ENCODE measurements around the gene ZBTB5. TPM values are rescaled to one million over a fixed set of nuclear protein-coding genes. Genes with fewer than 3 reads are reported as not detected.
"Not testable (repeated sequence)": the region's sequence is repeated elsewhere in the genome, so short reads cannot be mapped to it uniquely, and the experiment has no call there.

Gene ZBTB5
- total RNA-seq, 1 experiment from 2014 or later: 6.7 TPM

DNA sequence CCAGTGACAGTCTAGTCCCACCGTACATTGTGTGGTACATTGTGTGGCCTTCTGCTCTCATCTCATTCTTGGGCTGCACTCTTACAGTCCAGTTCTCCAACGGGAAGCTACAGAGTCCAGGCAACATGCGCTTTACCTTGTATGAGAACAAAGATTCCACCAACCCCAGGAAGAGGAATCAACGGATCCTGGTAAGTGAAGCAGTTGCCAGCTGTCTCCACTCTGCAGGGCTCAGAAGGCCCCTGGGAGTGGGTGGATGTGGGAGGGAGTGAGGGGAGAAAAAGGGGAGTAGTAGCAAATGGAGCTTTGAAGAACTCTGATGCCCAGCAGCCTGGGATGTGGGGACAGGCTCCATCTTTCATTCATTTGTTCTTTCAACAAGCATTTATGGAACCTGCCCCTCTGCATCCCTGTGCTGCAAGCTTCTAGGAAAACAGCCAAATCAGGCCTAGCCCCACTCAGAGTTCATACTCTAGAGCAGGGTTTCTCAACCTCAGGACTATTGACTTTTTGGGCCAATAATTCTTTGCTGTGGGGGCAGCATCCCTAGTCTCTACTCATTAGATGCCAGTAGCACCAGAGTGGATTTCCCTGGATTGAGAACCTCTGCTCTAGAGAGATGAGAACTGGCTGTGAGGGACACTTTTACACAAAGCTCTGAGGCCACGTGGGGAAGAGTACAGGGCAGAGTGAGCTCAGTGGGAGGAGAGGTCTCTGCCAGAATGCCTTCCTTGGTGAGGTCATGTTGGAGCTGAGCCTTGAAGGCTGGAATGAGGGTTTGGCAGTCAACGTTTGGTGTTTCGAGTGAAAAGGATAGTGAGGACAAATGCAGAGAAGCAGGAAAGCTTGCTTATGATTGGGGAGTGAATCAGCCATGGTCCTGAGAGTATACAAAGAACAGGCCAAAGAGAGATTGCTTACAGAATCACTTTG, 21.6 kb upstream of the ZBTB5 start:
- peak; percentile 65 for DNase-seq (ENCODE audit: low read depth)

DNA sequence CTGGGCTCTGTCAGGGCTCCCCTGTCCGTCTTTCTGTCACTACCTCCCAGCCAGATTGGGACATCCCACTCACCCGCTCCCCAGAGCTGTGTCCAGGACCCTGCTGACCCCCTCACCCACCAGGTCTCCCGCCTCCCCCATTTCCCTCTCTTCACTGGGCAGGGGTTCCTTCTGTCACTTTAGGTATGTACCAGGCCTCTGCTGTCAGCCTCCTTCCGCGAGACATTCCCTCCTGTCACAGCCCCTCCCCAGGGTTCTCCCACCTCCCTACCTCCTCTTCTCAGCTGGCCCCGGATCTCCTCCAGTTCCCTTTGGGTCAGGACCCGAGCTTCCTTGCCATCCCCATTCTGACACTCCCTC, 21.0 kb upstream of the ZBTB5 start:
- DNase-seq (ENCODE audit: low read depth): no peak

DNA sequence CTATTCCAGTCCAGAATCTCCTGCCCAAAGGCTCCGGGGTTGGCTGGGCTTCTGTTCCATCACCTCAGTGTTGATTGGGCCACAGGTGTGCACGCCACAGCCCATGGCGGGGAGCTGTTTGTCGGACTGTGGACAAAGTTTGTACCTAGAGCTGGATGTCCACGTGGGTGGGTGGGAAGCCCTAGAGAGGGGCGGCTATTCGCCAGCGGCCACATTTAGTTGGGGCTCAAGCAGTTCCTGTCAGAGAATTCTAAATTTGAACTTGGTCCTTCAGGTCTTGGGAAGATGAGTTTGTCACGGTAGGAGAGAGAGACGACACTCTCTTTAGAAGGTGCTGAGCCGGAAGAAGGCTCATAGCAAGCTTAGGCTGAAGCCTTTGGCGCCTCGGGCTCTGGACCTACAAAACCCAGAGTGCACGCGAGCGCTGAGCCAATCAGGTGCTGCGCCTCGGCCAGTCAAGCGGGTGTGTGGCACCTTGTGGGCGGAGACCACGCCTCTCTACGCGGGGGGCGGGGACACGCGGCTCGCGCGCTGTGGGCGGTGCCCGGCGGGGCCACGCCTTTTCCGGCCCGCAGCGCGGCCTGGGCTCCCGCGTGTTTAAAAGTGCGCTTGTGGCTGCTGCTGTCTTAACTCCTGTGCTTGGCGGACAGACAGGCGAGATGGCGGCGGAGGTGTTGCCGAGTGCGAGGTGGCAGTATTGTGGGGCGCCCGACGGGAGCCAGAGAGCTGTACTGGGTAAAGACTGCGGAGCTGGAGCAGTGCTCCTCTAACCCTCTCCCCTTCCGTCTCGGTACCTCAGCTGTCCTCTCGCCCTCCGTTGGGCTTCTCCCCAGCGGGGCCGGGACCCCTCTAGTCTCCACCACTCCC, 20.4 kb upstream of the ZBTB5 start, which contains the start of gene POLR1E:
TSS of gene POLR1E (plus strand) at position 560 of the 867 bp plus-strand sequence. CDS start at position 660, 100 bp downstream.
- DNase-seq (ENCODE audit: low read depth): peak; percentile 89

DNA sequence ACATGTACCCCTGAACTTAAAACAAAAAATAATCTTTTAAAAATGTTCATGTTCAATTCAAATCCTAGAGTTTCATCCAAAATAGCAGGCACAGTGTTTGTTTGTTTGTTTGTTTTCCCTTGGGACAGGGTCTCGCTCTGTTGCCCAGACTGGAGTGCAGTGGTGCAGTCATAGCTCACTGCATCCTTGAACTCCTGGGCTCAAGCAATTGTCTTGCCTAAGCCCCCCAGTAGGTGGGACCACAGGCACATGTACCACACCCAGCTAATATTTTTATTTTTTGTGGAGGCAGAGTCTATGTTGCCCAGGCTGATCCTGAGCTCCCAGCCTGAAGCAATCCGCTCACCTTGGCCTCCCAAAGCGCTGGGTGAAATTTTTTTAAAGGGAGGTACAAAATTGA, 15.5 kb upstream of the ZBTB5 start:
- DNase-seq (ENCODE audit: low read depth): no peak

DNA sequence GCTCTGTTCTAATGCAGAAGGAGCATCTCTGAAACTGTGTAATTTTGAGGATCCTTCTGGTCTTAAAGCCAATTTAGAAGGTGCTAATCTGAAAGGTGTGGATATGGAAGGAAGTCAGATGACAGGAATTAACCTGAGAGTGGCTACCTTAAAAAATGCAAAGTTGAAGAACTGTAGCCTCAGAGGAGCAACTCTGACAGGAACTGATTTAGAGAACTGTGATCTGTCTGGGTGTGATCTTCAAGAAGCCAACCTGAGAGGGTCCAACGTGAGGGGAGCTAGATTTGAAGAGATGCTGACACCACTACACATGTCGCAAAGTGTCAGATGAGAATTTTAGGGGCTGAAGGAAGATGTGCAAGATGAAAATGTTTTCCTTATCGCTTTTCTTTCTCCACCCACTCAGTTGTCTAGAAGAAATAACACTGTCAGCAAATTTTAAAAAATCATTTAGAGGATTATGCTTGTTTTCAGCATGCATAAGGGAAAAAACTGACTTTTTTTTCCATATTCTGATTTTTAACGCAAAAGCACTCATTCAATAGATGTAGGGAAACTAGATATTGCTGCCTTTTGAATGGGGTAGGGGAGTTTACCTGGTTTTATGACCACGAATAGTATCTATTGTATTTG, 12.9 kb upstream of the ZBTB5 start:
- DNase-seq (ENCODE audit: low read depth): not testable (repeated sequence)

DNA sequence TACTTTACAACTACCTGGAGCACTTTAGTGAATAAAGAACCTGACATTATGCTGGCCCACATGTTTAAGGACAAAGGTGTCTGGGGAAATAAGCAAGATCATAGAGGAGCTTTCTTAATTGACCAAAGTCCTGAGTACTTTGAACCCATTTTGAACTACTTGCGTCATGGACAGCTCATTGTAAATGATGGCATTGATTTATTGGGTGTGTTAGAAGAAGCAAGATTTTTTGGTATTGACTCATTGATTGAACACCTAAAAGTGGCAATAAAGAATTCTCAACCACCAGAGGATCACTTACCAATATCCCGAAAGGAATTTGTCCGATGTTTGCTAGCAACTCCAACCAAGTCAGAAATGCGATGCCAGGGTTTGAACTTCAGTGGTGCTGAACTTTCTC, 12.2 kb upstream of the ZBTB5 start:
- DNase-seq (ENCODE audit: low read depth): not testable (repeated sequence)

DNA sequence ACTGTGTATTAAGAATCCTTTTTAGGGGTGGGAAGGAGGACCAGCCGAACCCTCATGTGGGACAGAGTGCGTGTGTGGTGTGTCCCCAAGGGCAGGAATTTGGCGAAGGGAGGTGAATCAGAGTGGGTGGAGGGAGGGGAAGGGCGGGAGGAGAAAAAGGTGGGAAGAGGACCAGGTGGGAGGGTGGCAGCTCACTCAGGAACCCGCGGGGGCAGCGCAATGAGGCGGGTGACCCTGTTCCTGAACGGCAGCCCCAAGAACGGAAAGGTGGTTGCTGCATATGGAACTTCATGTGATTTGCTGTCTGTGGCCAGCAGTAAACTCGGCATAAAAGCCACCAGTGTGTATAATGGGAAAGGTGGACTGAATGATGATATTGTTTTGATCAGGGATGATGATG, 11.7 kb upstream of the ZBTB5 start:
- DNase-seq (ENCODE audit: low read depth): no peak

DNA sequence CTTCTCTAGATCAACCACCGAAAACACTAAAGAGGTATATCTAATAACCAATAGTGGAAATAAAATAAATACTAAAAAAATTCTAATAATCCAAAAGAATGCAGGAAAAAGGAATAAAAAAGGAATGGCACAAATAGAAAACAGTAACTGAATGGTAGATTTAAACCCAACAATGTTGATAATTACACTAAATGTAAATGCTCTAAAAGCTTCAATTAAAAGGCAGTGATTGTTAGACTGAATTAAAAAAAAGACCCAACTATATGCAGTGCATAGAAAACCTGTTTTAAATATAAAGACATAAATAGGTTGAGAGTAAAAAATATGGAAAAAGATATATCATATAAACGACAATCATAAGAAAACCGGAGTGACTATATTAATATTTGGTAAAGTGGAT, 9.2 kb upstream of the ZBTB5 start:
- DNase-seq (ENCODE audit: low read depth): no peak

DNA sequence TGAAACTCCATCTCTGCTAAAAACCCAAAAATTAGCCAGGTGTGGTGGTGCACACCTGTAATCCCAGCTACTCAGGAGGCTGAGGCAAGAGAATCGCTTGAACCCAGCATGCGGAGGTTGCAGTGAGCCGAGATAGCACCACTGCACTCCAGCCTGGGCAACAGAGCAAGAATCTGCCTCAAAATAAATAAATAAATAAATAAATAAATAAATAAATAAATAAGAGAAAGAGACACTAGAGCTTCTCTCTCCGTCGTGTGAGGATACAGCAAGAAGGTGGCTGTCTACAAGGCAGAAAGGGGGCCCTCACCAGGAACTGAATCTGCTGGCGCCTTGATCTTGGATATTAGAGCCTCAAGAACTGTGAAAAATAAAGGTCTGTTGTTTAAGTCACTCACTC, 8.7 kb upstream of the ZBTB5 start:
- not testable (repeated sequence) for DNase-seq (ENCODE audit: low read depth)

DNA sequence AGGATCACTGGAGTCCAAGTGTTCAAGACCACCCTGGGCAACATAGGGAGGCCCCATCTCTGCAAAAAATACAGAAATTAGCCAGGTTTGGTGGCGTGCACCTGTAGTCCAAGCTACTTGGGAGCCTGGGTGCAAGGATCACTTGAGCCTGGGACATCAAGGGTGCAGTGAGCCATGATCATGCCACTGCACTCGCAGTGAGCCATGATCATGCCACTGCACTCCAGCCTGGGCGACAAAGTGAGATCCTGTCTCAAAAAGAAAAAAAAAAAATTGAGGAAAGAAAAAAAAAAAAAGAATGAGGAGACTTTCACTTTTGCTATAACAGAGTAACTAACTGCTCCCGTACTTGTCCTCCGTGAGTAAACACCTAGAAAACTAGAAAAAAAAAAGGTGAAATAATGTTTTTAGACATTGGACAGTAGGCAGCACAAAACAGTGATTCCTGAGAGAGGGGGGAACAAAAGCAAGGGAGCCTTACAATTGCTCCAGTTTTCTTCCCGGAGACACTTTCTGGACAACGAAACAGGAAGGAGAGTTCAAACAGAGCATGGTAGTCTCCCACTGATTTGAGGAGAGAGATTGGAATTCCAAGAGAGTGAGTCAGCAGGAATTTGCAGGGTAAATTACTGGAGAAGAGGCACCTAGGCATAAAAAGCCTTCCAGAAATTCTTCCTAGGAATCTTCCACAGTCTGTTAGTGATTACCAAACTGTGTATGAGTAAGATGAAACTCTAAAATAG, 6.9 kb upstream of the ZBTB5 start:
- DNase-seq (ENCODE audit: low read depth): peak; percentile 94

DNA sequence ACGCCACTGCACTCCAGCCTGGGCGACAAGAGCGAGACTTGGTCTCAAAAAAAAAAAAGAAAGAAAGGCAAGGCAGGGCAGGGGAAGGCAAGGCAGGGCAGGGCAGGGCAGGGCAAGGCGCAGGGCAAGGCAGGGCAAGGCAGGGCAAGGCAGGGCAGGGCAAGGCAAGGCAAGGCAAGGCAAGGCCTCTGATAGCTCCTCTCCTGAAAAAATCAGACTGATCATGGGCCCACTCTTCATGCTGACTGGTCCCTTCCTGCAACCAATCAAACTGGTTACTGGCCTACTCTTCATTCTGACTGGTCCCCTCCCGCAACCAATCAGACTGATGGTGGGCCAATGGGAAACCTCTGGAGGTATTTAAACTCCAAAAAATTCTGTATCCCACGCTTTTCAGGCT, 3.4 kb upstream of the ZBTB5 start:
- no peak for DNase-seq (ENCODE audit: low read depth)

DNA sequence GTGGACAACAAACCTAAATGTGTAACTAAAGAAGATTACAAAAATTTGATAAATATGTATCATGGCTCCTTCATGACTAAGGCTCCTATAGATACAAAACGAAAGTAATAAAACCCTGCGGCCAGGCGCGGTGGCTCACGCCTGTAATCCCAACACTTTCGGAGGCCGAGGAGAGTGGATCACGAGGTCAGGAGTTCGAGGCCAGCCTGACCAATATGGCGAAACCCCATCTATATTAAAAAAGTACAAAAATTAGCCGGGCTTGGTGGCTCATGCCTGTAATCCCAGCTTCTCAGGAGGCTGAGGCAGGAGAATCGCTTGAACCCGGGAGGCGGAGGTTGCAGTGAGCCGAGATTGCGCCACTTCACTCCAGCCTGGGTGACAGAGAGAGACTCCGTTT, 2.3 kb upstream of the ZBTB5 start:
- not testable (repeated sequence) for DNase-seq (ENCODE audit: low read depth)

DNA sequence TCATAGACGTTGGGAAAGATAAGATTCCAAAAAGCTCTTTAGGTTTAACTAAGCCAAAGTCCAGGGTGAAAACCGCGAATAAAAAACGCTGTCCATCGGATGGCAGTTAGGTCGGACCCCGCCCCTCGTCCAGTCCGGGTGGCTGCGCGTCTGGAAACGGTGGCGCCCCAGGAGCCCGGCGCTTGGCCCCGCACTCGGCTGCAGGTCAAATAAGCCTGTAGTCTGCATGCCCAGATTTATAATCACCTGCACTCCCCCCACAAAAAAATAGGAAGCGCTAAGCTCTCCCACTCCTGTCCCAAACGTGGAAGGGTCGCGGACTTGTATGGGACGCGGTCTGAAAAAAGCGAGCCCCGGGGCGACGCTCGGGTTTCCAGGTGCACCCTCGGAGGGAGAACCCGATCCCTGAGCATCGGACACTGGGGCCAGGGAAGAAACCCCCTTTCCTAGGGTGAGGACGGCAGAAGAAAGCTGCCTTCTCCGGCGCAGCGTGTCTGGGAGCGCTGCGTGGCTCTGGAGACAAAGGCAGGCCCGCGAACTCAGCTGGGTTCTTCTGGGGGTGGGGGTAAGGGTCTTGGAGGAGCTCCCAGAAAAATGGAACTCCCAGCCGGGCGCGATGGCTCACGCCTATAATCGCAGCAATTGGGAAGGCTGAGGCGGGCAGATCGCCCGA, 923 bp upstream of the ZBTB5 start:
- DNase-seq (ENCODE audit: low read depth): peak; percentile 87

DNA sequence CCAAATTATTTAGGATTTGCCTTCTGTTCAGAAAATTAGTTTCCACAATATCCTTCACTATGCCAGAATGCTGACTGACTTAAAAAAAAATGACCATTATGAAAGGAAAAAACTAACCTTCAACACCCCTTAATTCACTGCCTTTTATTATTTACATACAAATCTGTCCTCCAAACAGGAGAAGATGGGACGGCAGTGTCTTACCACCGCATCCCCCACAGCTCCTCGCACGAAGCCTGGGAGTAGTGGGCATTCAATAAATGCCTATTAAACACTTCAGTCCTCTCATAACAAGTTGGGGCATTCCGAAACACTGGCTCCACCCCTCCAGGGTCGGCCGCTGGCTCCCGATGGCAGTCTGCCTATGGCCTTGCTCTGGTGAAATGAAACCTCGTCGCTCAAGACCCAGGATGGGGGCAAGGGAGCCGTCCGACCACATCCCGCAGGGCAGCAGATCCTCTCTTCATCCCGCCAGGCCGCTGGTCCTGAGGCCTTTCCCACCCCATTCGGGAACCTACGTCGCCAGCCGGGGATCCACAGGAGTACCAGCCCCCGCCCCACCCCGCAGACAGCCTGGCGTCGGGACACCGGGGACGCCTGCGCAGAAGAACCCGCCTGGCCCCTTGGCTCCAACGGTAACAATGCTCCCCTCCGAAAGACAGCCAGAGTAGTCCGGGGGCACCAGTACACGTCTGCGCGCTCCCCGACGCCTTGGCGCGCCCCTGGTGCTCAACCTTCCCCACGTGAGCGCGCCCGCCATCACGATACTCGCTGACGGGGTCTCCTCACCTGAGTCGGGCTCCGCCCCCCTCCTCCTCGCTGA, 613 bp downstream of the ZBTB5 start:
- no peak for DNase-seq (ENCODE audit: low read depth)

DNA sequence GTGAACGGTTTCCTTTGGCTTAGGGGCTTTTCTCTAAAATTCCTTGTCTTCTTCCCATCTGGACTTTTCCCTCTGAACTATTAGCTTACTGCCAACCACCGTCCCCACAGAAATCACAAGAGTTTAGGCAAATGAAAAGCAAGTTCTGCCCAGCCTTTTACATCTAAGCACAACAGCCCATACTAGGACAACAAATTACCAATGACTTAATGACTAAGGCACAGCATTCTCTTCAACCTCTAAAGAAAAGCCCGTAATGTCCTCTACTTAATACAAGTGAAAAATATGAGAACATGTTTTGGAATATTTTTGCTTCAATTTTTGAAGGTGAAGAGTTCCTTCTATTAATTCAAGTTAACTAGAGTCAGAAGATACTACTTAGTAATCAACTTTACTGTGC, 1.2 kb downstream of the ZBTB5 start:
- no peak for DNase-seq (ENCODE audit: low read depth)

DNA sequence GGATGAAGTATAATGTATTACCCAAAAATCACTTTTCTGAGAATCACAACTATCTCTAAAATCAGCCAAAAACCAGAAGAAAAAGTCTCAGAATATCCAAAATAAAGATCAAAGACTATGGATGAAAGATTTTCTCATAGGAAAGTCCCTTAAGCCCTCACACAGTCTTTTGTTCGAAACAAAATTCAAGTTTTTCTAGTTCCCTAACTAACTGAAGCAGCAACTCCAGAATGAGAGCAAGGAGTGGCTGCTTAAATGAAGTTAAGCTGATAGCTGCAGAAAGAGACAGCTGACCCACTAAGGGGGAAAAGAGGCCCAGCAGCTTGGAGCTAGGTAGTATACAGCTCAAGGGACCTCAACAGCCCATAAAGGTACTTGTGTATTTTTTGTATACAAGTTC, 8.4 kb downstream of the ZBTB5 start:
- no peak for DNase-seq (ENCODE audit: low read depth)

DNA sequence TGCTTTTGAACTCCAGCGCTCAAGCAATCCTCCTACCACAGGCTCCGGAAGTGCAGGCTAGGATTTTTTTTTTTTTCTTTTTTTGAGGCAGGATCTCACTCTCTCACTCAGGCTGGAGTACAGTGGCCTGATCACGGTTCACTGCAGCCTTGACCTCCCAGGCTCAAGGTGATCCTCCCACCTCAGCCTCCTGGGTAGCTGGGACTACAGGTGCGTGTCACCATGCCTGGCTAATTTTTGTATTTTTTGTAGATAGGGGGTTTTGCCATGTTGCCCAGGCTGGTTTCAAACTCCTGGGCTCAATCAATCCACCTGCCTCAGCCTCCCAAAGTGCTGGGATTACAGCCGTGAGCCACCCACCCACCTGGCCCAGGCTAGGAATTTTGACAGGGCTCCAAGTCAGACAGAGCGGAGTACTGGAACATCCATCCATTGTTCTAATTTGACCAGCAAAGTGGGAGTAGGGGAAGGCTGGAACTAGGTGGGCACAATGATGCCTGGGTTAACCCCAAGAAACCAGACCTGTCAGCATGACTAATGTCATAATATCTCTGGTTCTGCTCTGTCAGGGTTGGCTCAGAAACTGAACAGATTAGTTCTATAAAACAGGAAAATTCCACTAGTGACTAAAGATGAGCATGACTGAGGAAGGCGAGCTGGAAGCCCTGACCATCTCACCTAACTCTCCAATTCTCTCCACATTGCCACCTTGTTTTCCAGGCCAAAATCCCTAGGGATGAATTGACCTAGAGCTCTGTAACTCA, 9.2 kb downstream of the ZBTB5 start:
- DNase-seq (ENCODE audit: low read depth): no peak

DNA sequence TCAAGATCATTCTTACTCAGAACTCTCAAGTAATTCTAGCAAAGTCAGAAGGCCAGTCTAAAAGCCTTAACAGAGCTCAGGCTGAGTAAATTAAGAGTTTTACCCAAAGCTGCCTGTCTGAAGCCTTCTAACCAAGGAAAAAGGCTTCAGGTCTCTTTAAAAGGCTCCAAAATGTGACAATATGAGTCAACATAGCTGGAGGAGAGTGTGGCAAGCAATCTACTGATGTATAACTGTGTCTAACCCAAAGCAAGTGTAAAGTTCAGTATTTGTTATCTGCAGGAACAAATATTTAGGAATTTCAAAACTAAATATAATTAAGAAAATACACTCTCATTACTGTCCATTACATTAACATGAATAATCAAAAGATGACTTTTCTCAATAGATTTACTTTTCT, 11.0 kb downstream of the ZBTB5 start:
- DNase-seq (ENCODE audit: low read depth): no peak

DNA sequence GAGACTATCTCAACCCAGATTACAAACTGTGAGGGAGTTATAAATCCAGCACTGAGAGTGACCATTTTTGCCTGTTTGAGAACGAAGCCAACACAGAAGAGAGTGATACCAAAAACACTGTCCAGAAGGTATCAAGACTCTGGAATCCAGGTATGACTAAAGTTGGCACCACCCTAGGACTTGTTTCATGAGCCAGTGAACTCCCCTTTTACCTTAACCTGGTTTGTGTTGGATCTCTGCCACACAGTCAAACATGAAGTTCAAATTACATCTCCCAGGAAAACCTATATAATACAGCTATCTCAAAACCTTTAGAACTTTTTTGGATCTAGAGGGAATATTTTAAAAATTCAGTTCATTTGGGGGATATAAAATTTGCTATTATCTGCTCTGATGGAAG, 11.4 kb downstream of the ZBTB5 start:
- no peak for DNase-seq (ENCODE audit: low read depth)
